Kasumi-1 (cell line): ENCODE data around the gene PIEZO1.

Experiments used
- DNase-seq, 2 experiments: peaks; one replicate each; lab custom pipeline; 2025; lab: John Stamatoyannopoulos, UW

Gene PIEZO1

GRCh38 chr16:88749358-88749757 is 35.7 kb downstream of the PIEZO1 start:
- DNase-seq, result no peak

GRCh38 chr16:88748364-88748763 is 36.7 kb downstream of the PIEZO1 start:
- DNase-seq, result no peak

- peak; percentile 90 to 94 for DNase-seq
These were observed 37.3 kb downstream of the PIEZO1 start for GRCh38 chr16:88747588-88748301.

- no peak for DNase-seq
These were observed 38.5 kb downstream of the PIEZO1 start for GRCh38 chr16:88746506-88746905.

- DNase-seq, result no peak
These were observed 40.2 kb downstream of the PIEZO1 start for GRCh38 chr16:88744577-88745521.

GRCh38 chr16:88743693-88744576 is 41.1 kb downstream of the PIEZO1 start:
- peak; percentile 25 to 31 for DNase-seq

- DNase-seq, result no peak
These were observed 42.0 kb downstream of the PIEZO1 start for GRCh38 chr16:88742896-88743605.

GRCh38 chr16:88741368-88741767 is 43.7 kb downstream of the PIEZO1 start:
- no peak for DNase-seq

- DNase-seq, result no peak
These were observed 44.3 kb downstream of the PIEZO1 start for GRCh38 chr16:88740727-88741055.

GRCh38 chr16:88739977-88740726 is 44.9 kb downstream of the PIEZO1 start:
- DNase-seq, result no peak

- DNase-seq, result no peak
These were observed 45.7 kb downstream of the PIEZO1 start for GRCh38 chr16:88739139-88739976.

GRCh38 chr16:88738151-88739084 is 46.6 kb downstream of the PIEZO1 start:
- DNase-seq, result no peak

- DNase-seq, result peak; percentile 38 to 47
These were observed 47.5 kb downstream of the PIEZO1 start for GRCh38 chr16:88737298-88738150.

GRCh38 chr16:88736496-88736895 is 48.5 kb downstream of the PIEZO1 start:
- no peak for DNase-seq

- no peak for DNase-seq
These were observed 48.9 kb downstream of the PIEZO1 start for GRCh38 chr16:88736088-88736487.

GRCh38 chr16:88735616-88736015 is 49.4 kb downstream of the PIEZO1 start:
- DNase-seq, result no peak

GRCh38 chr16:88735121-88735520 is 49.9 kb downstream of the PIEZO1 start:
- DNase-seq, result no peak

GRCh38 chr16:88734361-88734728 is 50.7 kb downstream of the PIEZO1 start:
- no peak for DNase-seq
